GM19351 (cell line): ENCODE results near the gene SCARB2.
A peak's percentile ranks its signal among the peaks of the same experiment; 100 is the strongest.

Source experiments
- ATAC-seq: cut with Tn5 transposase; IDR thresholded peaks from one replicate; pipeline ENCODE4 v1.9.1; 2021; ENCODE audit warnings: mild to moderate bottlenecking, moderate library complexity; ENCODE audit not compliant: unreplicated experiment

The SCARB2 gene

GRCh38 chr4:76156635-76157034, 57.0 kb downstream of the SCARB2 start:
- no peak for ATAC-seq

- ATAC-seq, result no peak
Measured at GRCh38 chr4:76155979-76156378, 57.6 kb downstream of the SCARB2 start.

- ATAC-seq, result no peak
Measured at GRCh38 chr4:76153356-76153755, 60.3 kb downstream of the SCARB2 start.

- ATAC-seq, result peak; percentile 98
Measured at GRCh38 chr4:76148142-76148865, 65.3 kb downstream of the SCARB2 start, which contains the start of gene NUP54. NUP54 (minus strand) TSS chr4:76148397; CDS start chr4:76148374, 23 bp downstream.

- peak; percentile 37 for ATAC-seq
Measured at GRCh38 chr4:76147454-76148141, 66.0 kb downstream of the SCARB2 start.

- no peak for ATAC-seq
Measured at GRCh38 chr4:76144546-76144945, 69.1 kb downstream of the SCARB2 start.

- no peak for ATAC-seq
Measured at GRCh38 chr4:76141241-76141640, 72.4 kb downstream of the SCARB2 start.

GRCh38 chr4:76127754-76128153, 85.9 kb downstream of the SCARB2 start:
- no peak for ATAC-seq

- no peak for ATAC-seq
Measured at GRCh38 chr4:76125816-76126215, 87.8 kb downstream of the SCARB2 start.

GRCh38 chr4:76120199-76120598, 93.4 kb downstream of the SCARB2 start:
- no peak for ATAC-seq

- ATAC-seq, result no peak
Measured at GRCh38 chr4:76117536-76117935, 96.1 kb downstream of the SCARB2 start.

GRCh38 chr4:76116821-76117220, 96.8 kb downstream of the SCARB2 start:
- ATAC-seq, result no peak
